SK-N-SH (cell line): ENCODE data around the gene TSKS. TPM values are rescaled to one million over a fixed set of nuclear protein-coding genes. Genes with fewer than 3 reads are reported as not detected.
A peak's percentile ranks its signal among the peaks of the same experiment; 100 is the strongest.

Experiments
- CTCF ChIA-PET: fragments of 300-600, 350-600 bp; formaldehyde crosslinking; extraction: SDS; loops from one replicate; lab custom pipeline; 2021; lab: Yijun Ruan, JAX
- POLR2A ChIA-PET: fragments of 350-600 bp; sonication (Branson Sonifier 250); formaldehyde crosslinking; extraction: SDS; loops from one replicate; lab custom pipeline; 2020; ENCODE audit warnings: antibody characterized with exemption, inconsistent platforms; lab: Yijun Ruan, JAX
- DNase-seq: peaks from one replicate; pipeline ENCODE4 v3.0.0; 2012
- H2AFZ ChIP-seq: fragments of 200-600 bp; sonication (generic); 2 replicates; pipeline ENCODE4 v1.8.1; 2016; ENCODE audit warnings: antibody characterized with exemption, mild to moderate bottlenecking, low read depth
- H3F3A ChIP-seq: fragments of 200-600 bp; sonication (generic); replicated peaks from 2 replicates; pipeline ENCODE3; 2016; ENCODE audit warnings: antibody characterized with exemption, mild to moderate bottlenecking; ENCODE audit not compliant: insufficient read depth
- H3K27ac ChIP-seq, 2 experiments: fragments of 200-500 bp in 1 of 2; fragments of 200-600 bp in 1 of 2; sonication (Bioruptor generic) in 1 of 2; sonication (generic), shearing (Covaris generic) in 1 of 2; 2 replicates each; pipeline versions ENCODE4 v1.5.1 to v1.6.1; 2014 to 2016; ENCODE audit warnings: low read depth in 2 of 2, inconsistent platforms in 1 of 2, low read length in 1 of 2, mild to moderate bottlenecking in 1 of 2, mixed read lengths in 1 of 2
- H3K27me3 ChIP-seq: fragments of 200-600 bp; sonication (generic), shearing (Covaris generic); 2 replicates; pipeline ENCODE4 v1.6.1; 2016; ENCODE audit warnings: mixed run types; ENCODE audit not compliant: insufficient read depth
- H3K36me3 ChIP-seq, 2 experiments: fragments of 200-500 bp in 1 of 2; fragments of 200-600 bp in 1 of 2; sonication (Bioruptor generic) in 1 of 2; sonication (generic) in 1 of 2; replicated peaks in 1 of 2; 2 replicates each; pipeline versions ENCODE3 to v1.5.1; 2014 to 2016; ENCODE audit warnings: low read length in 1 of 2, mild to moderate bottlenecking in 1 of 2; ENCODE audit not compliant: insufficient read depth in 2 of 2, control insufficient read depth in 1 of 2
- H3K4me1 ChIP-seq, 2 experiments: fragments of 200-500 bp in 1 of 2; fragments of 200-600 bp in 1 of 2; sonication (Bioruptor generic) in 1 of 2; sonication (generic), shearing (Covaris generic) in 1 of 2; 2 replicates each; pipeline versions ENCODE4 v1.5.1 to v1.6.1; 2014 to 2016; ENCODE audit warnings: low read depth in 1 of 2, low read length in 1 of 2, mixed run types in 1 of 2; ENCODE audit not compliant: insufficient read depth in 2 of 2, control insufficient read depth in 1 of 2
- H3K4me2 ChIP-seq: fragments of 200-600 bp; sonication (generic), shearing (Covaris generic); 2 replicates; pipeline ENCODE4 v1.6.1; 2017; ENCODE audit warnings: mixed run types
- H3K4me3 ChIP-seq, 2 experiments: fragments of 200-500 bp in 1 of 2; fragments of 200-600 bp in 1 of 2; sonication (Bioruptor generic) in 1 of 2; sonication (generic), shearing (Covaris generic) in 1 of 2; 2 replicates each; pipeline versions ENCODE4 v1.5.1 to v1.8.1; 2014 to 2016; ENCODE audit warnings: low read depth in 2 of 2, inconsistent platforms in 1 of 2, low read length in 1 of 2, mild to moderate bottlenecking in 1 of 2, mixed read lengths in 1 of 2, moderate library complexity in 1 of 2
- H3K79me2 ChIP-seq: fragments of 200-600 bp; sonication (generic); 2 replicates; pipeline ENCODE4 v1.8.1; 2017; ENCODE audit warnings: mild to moderate bottlenecking; ENCODE audit not compliant: insufficient read depth
- H3K9ac ChIP-seq: fragments of 200-600 bp; sonication (generic); 2 replicates; pipeline ENCODE4 v1.6.1; 2017; ENCODE audit warnings: mixed run types
- H3K9me2 ChIP-seq: fragments of 200-600 bp; sonication (generic); 2 replicates; pipeline ENCODE4 v1.6.1; 2017; ENCODE audit warnings: mixed run types
- H3K9me3 ChIP-seq: fragments of 200-600 bp; sonication (generic); 2 replicates; pipeline ENCODE4 v1.6.1; 2017; ENCODE audit warnings: mixed run types, mild to moderate bottlenecking, moderate library complexity
- H4K20me1 ChIP-seq: fragments of 200-600 bp; sonication (generic); 2 replicates; pipeline ENCODE4 v1.6.1; 2017; ENCODE audit warnings: mild to moderate bottlenecking, mixed run types; ENCODE audit not compliant: insufficient read depth
- ELF1 ChIP-seq: IDR thresholded peaks from 2 replicates; pipeline ENCODE4 v1.4.0; 2012
- EP300 ChIP-seq, 2 experiments: IDR thresholded peaks; 2 replicates each; pipeline versions ENCODE4 v1.4.0 to v1.6.1; 2012; ENCODE audit warnings: borderline replicate concordance in 1 of 2, low read depth in 1 of 2, low read length in 1 of 2
- FOXJ3 ChIP-seq: sonication (generic); formaldehyde crosslinking; IDR thresholded peaks from 2 replicates; pipeline ENCODE4 v1.5.1; 2020; ENCODE audit warnings: mild to moderate bottlenecking, missing genetic modification reagents
- FOXM1 ChIP-seq: IDR thresholded peaks from 2 replicates; pipeline ENCODE4 v1.4.0; 2012; ENCODE audit warnings: low read depth, mild to moderate bottlenecking
- GATA2 ChIP-seq: sonication (generic); formaldehyde crosslinking; IDR thresholded peaks from 2 replicates; pipeline ENCODE4 v1.5.0; 2020; ENCODE audit warnings: mild to moderate bottlenecking, missing genetic modification reagents
- MEF2A ChIP-seq: IDR thresholded peaks from 2 replicates; pipeline ENCODE4 v1.4.0; 2012; ENCODE audit warnings: low read depth, borderline replicate concordance
- NFIC ChIP-seq: IDR thresholded peaks from 2 replicates; pipeline ENCODE4 v1.4.0; 2012; ENCODE audit warnings: borderline replicate concordance
- RAD21 ChIP-seq: IDR thresholded peaks from 2 replicates; pipeline ENCODE4 v1.6.1; 2012; ENCODE audit warnings: mild to moderate bottlenecking, low read length
- RCOR1 ChIP-seq: fragments of 150-350 bp; IDR thresholded peaks from 2 replicates; pipeline ENCODE4 v1.6.1; 2017; ENCODE audit warnings: antibody characterized with exemption, low read length
- RFX5 ChIP-seq: IDR thresholded peaks from 2 replicates; pipeline ENCODE4 v1.6.1; 2012; ENCODE audit warnings: mild to moderate bottlenecking, improper control_type of control experiment, low read length
- SIN3A ChIP-seq: IDR thresholded peaks from 2 replicates; pipeline ENCODE4 v1.6.1; 2012; ENCODE audit warnings: low read depth, mild to moderate bottlenecking, low read length, moderate library complexity, borderline replicate concordance
- SMC3 ChIP-seq: IDR thresholded peaks from 2 replicates; pipeline ENCODE4 v1.6.1; 2012; ENCODE audit warnings: low read depth, low read length, improper control_type of control experiment
- TAF1 ChIP-seq: IDR thresholded peaks from 2 replicates; pipeline ENCODE4 v1.6.1; 2012; ENCODE audit warnings: low read depth, mild to moderate bottlenecking, low read length, moderate library complexity, borderline replicate concordance
- USF2 ChIP-seq: fragments of 150-350 bp; IDR thresholded peaks from 2 replicates; pipeline ENCODE4 v1.6.1; 2017; ENCODE audit warnings: antibody characterized with exemption, low read length, low read depth, borderline replicate concordance
- YY1 ChIP-seq: IDR thresholded peaks from 2 replicates; pipeline ENCODE4 v1.4.0; 2012; ENCODE audit warnings: low read depth, mild to moderate bottlenecking
- ZBTB33 ChIP-seq: IDR thresholded peaks from 2 replicates; pipeline ENCODE4 v1.4.0; 2012; ENCODE audit warnings: low read depth, borderline replicate concordance
- WGBS: methylation state at CpG from one replicate; pipeline ENCODE4 v1.1.6; 2017; ENCODE audit warnings: low lambda C conversion rate; 5-methylcytosine and 5-hydroxymethylcytosine counted together
- polyA plus RNA-seq, 3 experiments: library from polyadenylated mRNA; depleted of rRNA; stranded (reverse); fragments of >200 nt; gene quantifications; 2 replicates each; pipeline ENCODE4 v1.2.3, GENCODE V29; 2012

Gene TSKS
- polyA plus RNA-seq, 1 of the 3 experiments (the other 2 are of a cell fraction) = not detected

- TF ChIP-seq EP300 (IDR thresholded peaks at IDR 0.05; ENCODE audit: borderline replicate concordance in 1 of 2, low read depth in 1 of 2, low read length in 1 of 2) (no peak), RAD21 (no peak), TAF1 (no peak), USF2 (no peak), ELF1 (no peak), SIN3A (no peak), YY1 (no peak), NFIC (no peak), RCOR1 (no peak), SMC3 (no peak), FOXJ3 (CRISPR knock-in tag) (no peak), MEF2A (no peak), ZBTB33 (no peak), RFX5 (no peak), FOXM1 (no peak)
- ChIA-PET CTCF (interaction anchor here (0.6 to 1.0 kb wide), 2 partner anchors 9 to 129 kb away, joined by 3 to 4 read pairs; no protein-coding TSS in a partner anchor), POLR2A (no interaction called here)
- DNase-seq = no peak
- Histone ChIP-seq H3K27ac (peak overlapping the region in 1 of 2 experiments; percentile 65; a peak in 1 of 4 replicates), H3K27me3 (no peaks in the 10 kb centered on the region), H3K9me3 (no peaks in the 10 kb centered on the region), H3K79me2 (no peaks in the 10 kb centered on the region), H3K9ac (no peak overlapping the region), H4K20me1 (no peaks in the 10 kb centered on the region), H2AFZ (no peak overlapping the region), H3K36me3 (peaks cover 21 to 34% of the 10 kb centered on the region in 2 experiments), H3K4me2 (no peak overlapping the region), H3K9me2 (no peaks in the 10 kb centered on the region), H3K4me3 (peak overlapping the region in 1 of 2 experiments; percentile 33; a peak in 1 of 4 replicates), H3F3A (peaks cover 10% of the 10 kb centered on the region), H3K4me1 (peaks cover 0 to 16% of the 10 kb centered on the region in 2 experiments; a peak in 1 of 4 replicates)
- WGBS = 89% methylated on average over 20 of the region's 32 CpGs
Observed at GRCh38 chr19:49801401-49801888, 38.3 kb upstream of the TSKS start.

- H3K9ac ChIP-seq = no peak overlapping the region
- H3K36me3 ChIP-seq = peaks cover 26 to 35% of the 10 kb centered on the region in 2 experiments
- DNase-seq = no peak
- H3K79me2 ChIP-seq = no peaks in the 10 kb centered on the region
- H3K4me1 ChIP-seq = peaks cover 0 to 16% of the 10 kb centered on the region in 2 experiments; a peak in 1 of 4 replicates
- no peaks in the 10 kb centered on the region for H3K27me3 ChIP-seq
- no peak overlapping the region for H2AFZ ChIP-seq
- ChIA-PET POLR2A (no interaction called here), CTCF (interaction anchor here (0.6 to 1.3 kb wide), 3 partner anchors 9 to 129 kb away, joined by 3 to 4 read pairs (median 3); no protein-coding TSS in a partner anchor)
- H3K9me2 ChIP-seq = no peaks in the 10 kb centered on the region
- no peak overlapping the region for H3K4me2 ChIP-seq
- H3K27ac ChIP-seq = no peak overlapping the region
- no peak overlapping the region for H3K4me3 ChIP-seq
- WGBS = 98% methylated on average over 9 of the region's 10 CpGs
- H3F3A ChIP-seq = peaks cover 6% of the 10 kb centered on the region
- TF ChIP-seq SMC3 (no peak), GATA2 (CRISPR knock-in tag) (no peak), ELF1 (no peak)
- no peaks in the 10 kb centered on the region for H4K20me1 ChIP-seq
- H3K9me3 ChIP-seq = no peaks in the 10 kb centered on the region
Observed at GRCh38 chr19:49800771-49801170, 37.7 kb upstream of the TSKS start.
